Neural progenitor cell (in vitro differentiated cells): ENCODE data around the gene TMEM139. TPM values are rescaled to one million over a fixed set of nuclear protein-coding genes. Genes with fewer than 3 reads are reported as not detected.
A peak's percentile ranks its signal among the peaks of the same experiment; 100 is the strongest.

ENCODE experiments used
- DNase-seq: peaks from one replicate; pipeline ENCODE4 v3.0.0-alpha.2; 2016; ENCODE audit warnings: low spot score
- H2AFZ ChIP-seq: fragments of 200-600 bp; sonication (generic); replicated peaks from 2 replicates; pipeline ENCODE4 v1.6.1; 2016; ENCODE audit warnings: antibody characterized with exemption
- H3F3A ChIP-seq: fragments of 200-600 bp; sonication (generic); 2 replicates; pipeline ENCODE4 v1.6.1; 2016; ENCODE audit warnings: antibody characterized with exemption, low read depth
- H3K27ac ChIP-seq: fragments of 200-600 bp; sonication (generic); 2 replicates; pipeline ENCODE4 v1.5.1; 2016; ENCODE audit warnings: mild to moderate bottlenecking
- H3K27me3 ChIP-seq: fragments of 200-600 bp; sonication (generic); 2 replicates; pipeline ENCODE4 v1.6.1; 2016; ENCODE audit warnings: mild to moderate bottlenecking, moderate library complexity
- H3K36me3 ChIP-seq: fragments of 200-600 bp; sonication (generic); 2 replicates; pipeline ENCODE4 v1.5.1; 2016
- H3K4me1 ChIP-seq: fragments of 200-600 bp; sonication (generic); 2 replicates; pipeline ENCODE4 v1.6.1; 2016; ENCODE audit warnings: mixed run types
- H3K4me2 ChIP-seq: fragments of 200-600 bp; sonication (generic); 2 replicates; pipeline ENCODE4 v1.6.1; 2016
- H3K4me3 ChIP-seq: fragments of 200-600 bp; sonication (generic); 2 replicates; pipeline ENCODE4 v1.5.1; 2016
- H3K79me2 ChIP-seq: fragments of 200-600 bp; sonication (generic); 2 replicates; pipeline ENCODE4 v1.6.1; 2016; ENCODE audit warnings: low read depth
- H3K9ac ChIP-seq: fragments of 200-600 bp; sonication (generic); 2 replicates; pipeline ENCODE4 v1.6.1; 2016
- H3K9me3 ChIP-seq: fragments of 200-600 bp; sonication (generic); 2 replicates; pipeline ENCODE4 v1.5.1; 2016; ENCODE audit warnings: low read depth
- H4K20me1 ChIP-seq: fragments of 200-600 bp; sonication (generic); 2 replicates; pipeline ENCODE4 v1.6.1; 2016; ENCODE audit warnings: low read depth
- H3K27ac Mint-ChIP-seq: 3 replicates; pipeline ENCODE4 v1.8.0; 2021; ENCODE audit warnings: mixed read lengths
- H3K27me3 Mint-ChIP-seq: 2 replicates; pipeline ENCODE4 v1.8.0; 2022; ENCODE audit warnings: low read depth, mild to moderate bottlenecking, inconsistent platforms, moderate library complexity, mixed read lengths; ENCODE audit not compliant: insufficient read depth
- H3K36me3 Mint-ChIP-seq: 3 replicates; pipeline ENCODE4 v1.8.0; 2021; ENCODE audit warnings: mixed read lengths
- H3K4me1 Mint-ChIP-seq: 3 replicates; pipeline ENCODE4 v1.8.0; 2021; ENCODE audit warnings: mixed read lengths
- H3K4me3 Mint-ChIP-seq: 3 replicates; pipeline ENCODE4 v1.8.0; 2021; ENCODE audit warnings: mild to moderate bottlenecking, moderate library complexity, mixed read lengths
- H3K9me3 Mint-ChIP-seq: 3 replicates; pipeline ENCODE4 v1.8.0; 2020; ENCODE audit warnings: mixed read lengths
- EZH2 ChIP-seq: fragments of 200-600 bp; sonication (generic); IDR thresholded peaks from 2 replicates; pipeline ENCODE4 v1.6.1; 2017; ENCODE audit warnings: antibody characterized with exemption, mild to moderate bottlenecking, moderate library complexity
- EZH2phosphoT487 ChIP-seq: fragments of 200-600 bp; sonication (generic); IDR thresholded peaks from 2 replicates; pipeline ENCODE4 v1.6.1; 2017; ENCODE audit warnings: antibody characterized with exemption
- total RNA-seq: library from RNA; depleted of rRNA; stranded (reverse); fragments of >200 nt; gene quantifications from 2 replicates; pipeline ENCODE4 v1.2.3, GENCODE V29; 2015; ENCODE audit warnings: low replicate concordance
- TF ChIP-seq, protein P1 (sequence below): fragments of 200-600 bp; sonication (generic); IDR thresholded peaks from 2 replicates; pipeline ENCODE4 v1.5.1; 2017; ENCODE audit warnings: antibody characterized with exemption, mild to moderate bottlenecking

The TMEM139 gene
- total RNA-seq, 1 donor from 2014 or later, result 0.94 TPM

DNA sequence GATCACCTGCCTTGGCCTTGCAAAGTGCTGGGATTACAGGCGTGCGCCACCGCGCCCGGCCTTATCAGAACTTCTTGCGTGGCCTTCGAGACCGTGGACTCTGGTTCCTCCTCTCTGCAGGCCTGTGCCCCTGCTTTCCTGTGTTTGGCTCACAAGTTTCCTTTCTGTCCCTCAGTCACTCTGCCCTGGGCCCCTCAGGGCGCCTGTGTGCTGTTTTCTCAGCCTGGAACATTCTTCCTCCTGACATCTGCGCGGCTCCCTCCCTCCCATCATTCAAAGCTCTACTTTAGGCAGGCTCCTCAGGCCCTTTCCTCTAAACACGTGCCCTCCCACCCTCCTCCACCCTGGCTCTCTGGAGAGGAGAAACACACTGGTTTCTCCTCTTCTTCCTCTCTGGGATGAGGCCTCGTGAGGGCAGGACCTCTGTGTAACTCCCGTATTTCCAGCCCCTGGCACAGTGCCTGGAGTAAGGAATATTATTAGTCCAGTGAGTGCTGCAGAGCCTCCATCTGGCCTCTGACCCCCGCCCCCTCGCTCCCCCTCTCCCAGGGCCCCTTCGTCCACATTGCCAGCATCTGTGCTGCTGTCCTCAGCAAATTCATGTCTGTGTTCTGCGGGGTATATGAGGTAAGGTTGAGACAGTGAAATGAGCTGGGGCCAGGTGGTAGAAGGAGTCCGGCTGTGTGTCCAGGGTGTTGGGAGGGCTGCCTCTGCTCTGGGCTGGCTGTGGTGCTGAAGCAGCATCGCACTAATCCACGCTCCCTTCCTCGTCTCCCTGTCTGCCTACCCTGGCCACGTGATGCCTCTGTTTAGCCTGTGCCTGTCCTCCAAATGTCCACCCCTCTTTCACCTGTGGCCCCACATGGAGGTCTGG lies 38.2 kb downstream of the TMEM139 start:
- peak overlapping the region; percentile 42 for H2AFZ ChIP-seq

DNA sequence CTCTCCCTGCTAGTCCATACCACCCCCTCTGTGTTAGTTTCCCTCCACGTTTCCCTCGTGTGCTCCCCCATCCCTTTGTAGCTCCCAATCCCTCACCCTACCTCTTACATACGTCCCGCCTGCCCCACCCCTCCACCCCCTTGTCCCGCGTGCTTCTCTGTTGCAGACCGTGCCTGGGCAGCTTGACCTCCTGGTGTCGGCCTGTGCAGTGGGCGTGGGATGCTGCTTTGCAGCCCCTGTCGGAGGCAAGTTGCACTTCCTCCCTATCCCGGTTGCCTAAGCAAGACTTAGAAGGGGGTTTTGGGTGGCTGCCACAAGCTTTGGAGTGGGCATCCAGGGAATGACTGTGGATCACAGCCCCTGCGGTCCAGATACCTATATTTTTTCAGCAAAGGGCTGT lies 38.9 kb downstream of the TMEM139 start:
- H3K36me3 Mint-ChIP-seq, result no peaks in the 10 kb centered on the region
- Histone ChIP-seq H3K4me1 (no peaks in the 10 kb centered on the region), H3K27ac (no peak overlapping the region), H3K4me2 (no peak overlapping the region), H3K4me3 (no peak overlapping the region), H2AFZ (peak overlapping the region; percentile 42), H3K79me2 (no peaks in the 10 kb centered on the region), H3F3A (no peaks in the 10 kb centered on the region), H3K9ac (no peak overlapping the region), H3K27me3 (no peaks in the 10 kb centered on the region), H3K9me3 (no peaks in the 10 kb centered on the region), H3K36me3 (no peaks in the 10 kb centered on the region), H4K20me1 (no peaks in the 10 kb centered on the region)
- peaks cover 26% of the 10 kb centered on the region for H3K4me1 Mint-ChIP-seq
- TF ChIP-seq EZH2 (no peak), EZH2phosphoT487 (no peak)
- TF ChIP-seq, protein P1, sequence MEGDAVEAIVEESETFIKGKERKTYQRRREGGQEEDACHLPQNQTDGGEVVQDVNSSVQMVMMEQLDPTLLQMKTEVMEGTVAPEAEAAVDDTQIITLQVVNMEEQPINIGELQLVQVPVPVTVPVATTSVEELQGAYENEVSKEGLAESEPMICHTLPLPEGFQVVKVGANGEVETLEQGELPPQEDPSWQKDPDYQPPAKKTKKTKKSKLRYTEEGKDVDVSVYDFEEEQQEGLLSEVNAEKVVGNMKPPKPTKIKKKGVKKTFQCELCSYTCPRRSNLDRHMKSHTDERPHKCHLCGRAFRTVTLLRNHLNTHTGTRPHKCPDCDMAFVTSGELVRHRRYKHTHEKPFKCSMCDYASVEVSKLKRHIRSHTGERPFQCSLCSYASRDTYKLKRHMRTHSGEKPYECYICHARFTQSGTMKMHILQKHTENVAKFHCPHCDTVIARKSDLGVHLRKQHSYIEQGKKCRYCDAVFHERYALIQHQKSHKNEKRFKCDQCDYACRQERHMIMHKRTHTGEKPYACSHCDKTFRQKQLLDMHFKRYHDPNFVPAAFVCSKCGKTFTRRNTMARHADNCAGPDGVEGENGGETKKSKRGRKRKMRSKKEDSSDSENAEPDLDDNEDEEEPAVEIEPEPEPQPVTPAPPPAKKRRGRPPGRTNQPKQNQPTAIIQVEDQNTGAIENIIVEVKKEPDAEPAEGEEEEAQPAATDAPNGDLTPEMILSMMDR, result no peak
- no peak overlapping the region for H3K4me3 Mint-ChIP-seq
- peak overlapping the region; percentile 30 for H3K27ac Mint-ChIP-seq
- no peak for DNase-seq
- peaks cover 12% of the 10 kb centered on the region for H3K27me3 Mint-ChIP-seq
- no peaks in the 10 kb centered on the region for H3K9me3 Mint-ChIP-seq

More for the DNA sequence above, 38.2 kb downstream of the TMEM139 start:
- Mint-ChIP-seq H3K27ac (peak overlapping the region; percentile 66), H3K27me3 (peaks cover 13% of the 10 kb centered on the region), H3K9me3 (no peaks in the 10 kb centered on the region), H3K36me3 (no peaks in the 10 kb centered on the region), H3K4me1 (peaks cover 29% of the 10 kb centered on the region), H3K4me3 (no peak overlapping the region)
- no peak overlapping the region for H3K4me2 ChIP-seq
- no peaks in the 10 kb centered on the region for H3K27me3 ChIP-seq
- H3K27ac ChIP-seq, result no peak overlapping the region
- DNase-seq, result no peak
- H3K79me2 ChIP-seq, result no peaks in the 10 kb centered on the region
- no peaks in the 10 kb centered on the region for H3F3A ChIP-seq
- no peaks in the 10 kb centered on the region for H3K9me3 ChIP-seq
- no peak overlapping the region for H3K4me3 ChIP-seq
- no peaks in the 10 kb centered on the region for H4K20me1 ChIP-seq
- no peaks in the 10 kb centered on the region for H3K4me1 ChIP-seq
- TF ChIP-seq EZH2 (no peak), EZH2phosphoT487 (no peak)
- TF ChIP-seq, protein P1, result no peak
- H3K36me3 ChIP-seq, result no peaks in the 10 kb centered on the region
- H3K9ac ChIP-seq, result no peak overlapping the region

DNA sequence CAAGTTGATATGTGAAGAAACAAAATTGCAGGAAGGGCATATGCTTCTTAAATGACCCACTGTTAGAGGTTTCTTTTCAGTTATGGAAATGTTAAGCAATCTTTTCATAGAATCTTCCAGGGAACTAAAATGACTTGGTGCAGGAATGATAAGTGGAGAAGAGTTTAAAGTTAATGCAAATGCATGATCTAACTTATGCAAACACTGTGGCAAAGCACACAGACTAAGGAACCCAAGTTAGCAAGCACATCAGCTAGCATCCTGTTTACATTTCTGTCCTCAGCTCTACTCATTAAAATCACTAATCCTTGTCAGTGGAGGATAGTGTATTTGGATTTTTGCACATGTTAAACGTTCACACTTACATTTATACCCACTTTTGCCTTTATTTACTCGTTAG lies 40.5 kb downstream of the TMEM139 start:
- no peak overlapping the region for H3K4me2 ChIP-seq
- no peak for DNase-seq
- no peaks in the 10 kb centered on the region for H3K27me3 ChIP-seq
- H3K79me2 ChIP-seq, result no peaks in the 10 kb centered on the region
- Mint-ChIP-seq H3K4me1 (peaks cover 22% of the 10 kb centered on the region), H3K36me3 (no peaks in the 10 kb centered on the region), H3K4me3 (no peak overlapping the region), H3K27me3 (peaks cover 6% of the 10 kb centered on the region), H3K9me3 (no peaks in the 10 kb centered on the region), H3K27ac (no peak overlapping the region)
- no peak overlapping the region for H3K4me3 ChIP-seq
- H4K20me1 ChIP-seq, result no peaks in the 10 kb centered on the region
- no peak overlapping the region for H3K27ac ChIP-seq
- no peaks in the 10 kb centered on the region for H3K4me1 ChIP-seq
- no peak overlapping the region for H2AFZ ChIP-seq
- no peaks in the 10 kb centered on the region for H3K9me3 ChIP-seq
- no peaks in the 10 kb centered on the region for H3F3A ChIP-seq
- no peak overlapping the region for H3K9ac ChIP-seq
- TF ChIP-seq, protein P1, result no peak
- no peak for TF ChIP-seq EZH2phosphoT487
- no peak for TF ChIP-seq EZH2
- H3K36me3 ChIP-seq, result no peaks in the 10 kb centered on the region
